SHP77 (cell line): ENCODE results near the gene MGP.

Experiments used
- DNase-seq, 2 experiments: peaks; one replicate each; lab custom pipeline; 2025; lab: John Stamatoyannopoulos, UW

Gene MGP

DNA sequence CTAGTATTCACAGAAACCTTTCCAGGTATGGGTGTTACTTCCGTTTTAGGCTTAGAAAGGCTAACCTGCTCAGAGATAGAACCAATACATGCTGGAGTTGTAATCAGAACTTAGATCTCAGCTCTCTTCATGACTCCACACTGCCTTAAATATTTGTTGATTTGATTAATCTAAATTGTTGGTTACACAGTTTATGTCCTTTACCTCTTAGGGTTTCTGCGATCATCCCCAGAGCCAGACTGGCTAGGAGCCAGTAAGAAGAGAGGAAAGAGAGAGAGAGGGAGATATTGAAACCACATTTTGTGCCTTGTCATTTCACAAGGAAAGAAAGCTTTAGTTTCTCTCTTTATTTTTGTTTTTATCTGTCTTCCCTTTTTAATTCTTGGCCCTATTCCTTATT, 16.8 kb upstream of the MGP start:
- DNase-seq, result no peak

DNA sequence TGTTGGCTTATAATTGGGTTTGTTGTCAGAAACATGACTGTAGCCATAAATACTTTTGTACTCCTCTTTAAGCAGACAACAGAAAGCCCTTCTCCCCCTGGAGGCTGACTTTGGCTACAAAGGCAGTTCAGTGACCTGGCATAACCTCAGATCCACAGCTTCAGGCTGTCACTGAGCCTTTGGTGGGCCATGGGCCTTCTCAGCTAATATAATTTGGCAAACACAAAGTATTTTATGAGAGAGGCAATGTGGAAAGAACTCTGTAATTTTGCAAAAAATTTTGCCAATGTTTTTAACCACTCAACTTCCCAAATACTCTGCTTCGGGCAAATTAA, 15.5 kb upstream of the MGP start:
- no peak for DNase-seq

DNA sequence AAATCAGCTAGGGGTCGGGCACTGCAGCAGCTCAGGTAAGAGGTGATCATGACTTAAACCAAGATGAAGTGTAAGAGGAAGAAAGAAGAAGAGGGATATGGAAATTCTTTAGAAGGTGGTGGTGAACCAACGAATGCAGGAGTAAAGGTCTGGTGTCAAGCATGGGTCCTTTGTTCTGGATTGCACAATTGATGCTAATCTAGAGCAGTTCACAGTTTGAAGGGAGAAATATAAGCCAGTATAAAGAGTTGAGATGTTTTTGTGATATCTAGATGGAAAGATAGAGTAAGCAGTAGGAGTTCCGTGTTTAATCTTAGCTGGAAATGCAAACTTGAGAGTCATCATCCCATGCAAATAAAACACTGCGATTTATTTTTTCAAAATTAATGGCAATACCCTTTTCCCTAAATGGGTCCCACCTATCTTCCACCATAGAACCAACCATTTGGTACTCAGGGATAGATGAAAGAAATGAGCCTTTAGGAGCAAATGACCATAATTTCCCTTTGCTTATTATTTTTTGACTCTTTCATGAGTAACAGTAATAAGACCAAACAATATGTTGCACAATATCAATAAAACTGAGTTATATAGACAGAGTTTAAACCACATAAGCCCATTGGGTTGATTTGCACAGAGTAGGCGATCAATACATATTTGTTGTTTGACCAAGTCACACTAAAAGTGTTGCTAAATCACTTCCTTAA, 15.0 kb upstream of the MGP start:
- DNase-seq, result no peak

DNA sequence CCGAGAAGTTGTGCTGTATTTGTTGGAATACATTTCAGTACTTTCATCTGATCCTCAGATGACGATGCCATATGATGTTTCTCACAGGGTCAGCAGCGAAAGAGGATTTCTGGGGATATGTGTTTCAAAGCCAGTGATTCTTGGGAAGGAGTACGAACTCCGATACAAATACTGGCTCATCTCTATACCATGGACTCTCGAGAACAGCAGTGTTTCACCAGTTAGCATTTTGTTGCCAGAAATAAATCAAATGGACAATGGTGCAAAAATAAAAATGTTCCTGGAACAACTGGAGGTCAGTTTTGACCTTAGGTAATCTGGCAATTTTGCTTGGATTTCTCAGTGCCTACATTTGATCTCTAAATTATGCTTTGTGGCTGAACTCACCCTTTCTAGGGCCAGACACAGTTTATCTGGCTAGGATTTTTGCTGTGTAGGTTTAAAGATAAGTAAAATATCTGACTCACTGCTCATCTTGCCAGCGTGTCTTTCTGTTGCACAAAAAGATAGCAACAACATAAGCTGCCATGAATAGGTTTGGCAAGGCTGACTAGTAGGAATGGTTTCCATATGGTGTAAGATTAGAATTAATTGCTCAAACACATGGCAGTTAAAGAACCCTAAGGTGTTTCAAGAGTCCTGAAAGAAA, 11.0 kb upstream of the MGP start:
- no peak for DNase-seq

DNA sequence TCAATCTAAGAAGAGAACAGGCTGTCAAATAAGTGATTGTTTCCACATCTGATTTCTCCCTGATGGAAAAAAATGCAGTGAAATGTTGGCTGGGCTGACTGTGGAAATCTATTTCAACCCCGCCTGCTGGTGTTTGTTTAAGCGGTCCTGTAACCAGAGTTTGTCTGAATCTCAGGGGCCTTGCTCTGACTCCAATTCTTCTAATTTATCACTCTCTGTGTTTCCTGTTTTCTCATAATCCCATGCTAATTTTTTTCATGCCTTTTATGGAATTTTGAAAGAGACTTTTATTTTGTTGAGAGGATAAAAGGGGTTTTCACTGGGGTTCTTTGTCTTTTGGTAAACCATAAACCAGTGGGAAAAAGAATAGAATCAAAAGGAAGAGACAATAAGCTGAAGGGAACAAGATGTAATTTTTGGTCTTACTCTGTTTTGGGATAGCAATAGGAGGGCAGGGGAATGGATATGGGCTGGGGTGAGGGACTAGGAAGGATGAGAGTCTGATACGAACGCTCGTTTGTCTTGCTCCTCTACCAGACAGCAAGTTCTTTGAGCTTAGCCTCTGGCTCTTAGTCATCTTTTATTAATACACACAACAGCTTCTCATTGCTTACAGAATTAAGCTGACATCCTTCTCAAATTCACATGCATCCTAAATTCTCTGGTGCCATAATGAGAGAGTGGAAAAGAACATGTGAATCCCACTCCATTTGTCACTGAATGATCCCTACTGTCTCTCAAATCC, 8.0 kb upstream of the MGP start:
- DNase-seq, result no peak

DNA sequence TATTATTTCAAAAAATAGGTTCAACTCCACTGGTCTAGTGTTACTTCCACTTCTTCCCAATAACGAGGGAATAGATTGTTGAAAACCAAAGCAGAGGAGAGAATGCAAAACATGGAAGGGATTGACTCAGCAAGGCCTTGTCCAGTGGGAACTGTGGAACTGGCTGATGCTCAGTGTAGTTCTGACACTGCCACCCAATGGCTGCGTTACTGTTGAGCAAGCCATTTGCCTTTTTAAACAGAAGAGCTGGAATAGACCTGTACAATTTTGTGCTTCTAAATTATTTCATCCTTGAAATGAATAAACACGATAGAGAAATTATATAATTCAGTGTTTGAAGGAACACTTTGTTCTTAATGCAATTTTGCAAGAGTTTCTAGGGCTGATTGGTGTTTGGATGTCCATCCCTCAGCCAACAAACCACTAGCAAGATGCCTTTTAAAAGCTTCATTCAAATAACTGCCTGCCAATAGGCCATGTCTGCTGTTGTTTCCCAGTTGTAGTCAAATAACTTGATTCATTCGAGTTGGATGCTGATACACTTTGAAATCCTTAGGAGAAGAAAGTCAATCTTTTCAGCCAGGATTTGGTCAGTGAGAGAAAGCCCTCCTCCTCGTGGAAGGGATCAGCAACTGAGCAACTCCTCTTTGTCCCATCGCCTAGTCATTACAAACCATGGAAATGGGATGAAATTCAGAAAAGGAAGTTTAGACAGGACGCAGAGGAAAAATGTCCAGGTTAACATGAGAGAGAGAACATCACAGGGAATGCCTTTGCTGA, 7.3 kb upstream of the MGP start:
- DNase-seq, result no peak

DNA sequence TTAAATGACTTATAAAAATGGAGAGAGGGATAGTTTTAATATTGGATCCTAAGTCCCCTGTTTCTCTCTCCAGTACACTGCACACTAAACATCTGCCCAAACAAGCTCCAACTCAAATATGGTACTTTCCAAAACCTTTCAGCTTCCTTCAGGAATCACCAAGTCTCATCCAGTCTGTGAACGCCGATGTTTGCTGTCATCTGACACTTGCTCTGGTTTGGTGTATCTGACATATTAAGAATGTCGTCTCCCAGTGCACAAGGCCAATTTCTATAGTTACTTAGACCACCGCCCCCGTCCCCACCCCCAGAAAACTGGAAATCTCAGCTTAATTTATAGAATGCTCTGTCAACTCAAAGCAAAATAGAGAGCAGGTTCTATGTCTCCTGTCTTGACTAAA, 5.0 kb upstream of the MGP start:
- DNase-seq, result no peak

DNA sequence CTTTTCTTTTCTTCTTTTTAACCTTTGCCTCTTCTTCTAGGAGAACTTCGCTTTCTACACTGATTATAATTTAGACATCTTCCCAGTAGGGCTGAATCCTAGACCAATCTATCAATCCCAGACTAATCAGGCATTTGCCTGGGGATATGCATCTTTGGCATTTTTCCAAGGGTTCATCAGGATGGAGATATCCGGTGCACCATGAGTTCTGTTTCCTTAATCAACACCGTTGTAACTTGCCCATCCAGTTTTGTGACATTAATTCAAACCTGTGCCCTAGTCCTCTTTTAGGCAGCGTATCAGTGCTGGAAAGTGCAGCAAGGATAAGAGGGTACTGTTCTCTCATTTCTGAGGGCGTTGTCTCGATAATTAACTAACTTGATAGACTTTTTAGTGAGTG, 617 bp upstream of the MGP start:
- DNase-seq, result no peak

DNA sequence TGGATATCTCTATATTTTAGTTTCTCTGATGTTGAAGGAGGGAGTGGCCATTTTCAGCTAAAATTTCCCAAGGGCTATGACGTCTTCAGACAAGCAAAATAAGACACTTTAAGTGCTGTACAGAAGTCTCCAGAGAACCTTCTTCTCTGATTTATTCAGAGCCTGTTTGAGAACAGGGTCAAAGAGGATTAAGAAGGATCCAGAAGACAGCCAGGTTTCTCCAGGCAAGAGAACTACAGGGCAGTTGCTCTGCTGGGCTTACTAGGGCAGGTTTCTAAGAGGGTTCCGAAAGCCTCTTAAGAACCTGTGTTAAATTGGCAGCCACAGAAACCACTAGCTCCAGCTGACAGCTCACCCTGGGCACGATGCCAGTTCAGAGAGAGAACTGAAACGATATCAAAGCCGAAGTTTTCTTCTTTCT, 1.2 kb downstream of the MGP start:
- no peak for DNase-seq

DNA sequence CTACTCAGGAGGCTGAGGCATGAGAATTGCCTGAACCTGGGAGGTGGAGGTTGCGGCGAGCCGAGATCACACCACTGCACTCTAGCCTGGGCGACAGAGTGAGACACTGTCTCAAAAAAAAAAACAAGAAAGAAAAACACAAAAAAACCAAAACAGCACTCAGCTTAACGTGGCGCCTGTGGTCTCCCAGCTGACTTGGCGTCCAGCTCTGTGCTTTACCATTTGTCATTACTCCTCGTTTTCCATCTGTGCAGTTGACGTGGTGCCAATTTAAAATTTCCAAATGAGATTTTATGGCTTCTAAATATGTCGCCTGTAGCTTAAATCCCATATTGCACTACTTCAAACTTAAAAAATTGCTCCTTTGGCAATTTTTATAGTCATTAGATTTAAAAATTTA, 2.0 kb downstream of the MGP start:
- DNase-seq, result no peak

DNA sequence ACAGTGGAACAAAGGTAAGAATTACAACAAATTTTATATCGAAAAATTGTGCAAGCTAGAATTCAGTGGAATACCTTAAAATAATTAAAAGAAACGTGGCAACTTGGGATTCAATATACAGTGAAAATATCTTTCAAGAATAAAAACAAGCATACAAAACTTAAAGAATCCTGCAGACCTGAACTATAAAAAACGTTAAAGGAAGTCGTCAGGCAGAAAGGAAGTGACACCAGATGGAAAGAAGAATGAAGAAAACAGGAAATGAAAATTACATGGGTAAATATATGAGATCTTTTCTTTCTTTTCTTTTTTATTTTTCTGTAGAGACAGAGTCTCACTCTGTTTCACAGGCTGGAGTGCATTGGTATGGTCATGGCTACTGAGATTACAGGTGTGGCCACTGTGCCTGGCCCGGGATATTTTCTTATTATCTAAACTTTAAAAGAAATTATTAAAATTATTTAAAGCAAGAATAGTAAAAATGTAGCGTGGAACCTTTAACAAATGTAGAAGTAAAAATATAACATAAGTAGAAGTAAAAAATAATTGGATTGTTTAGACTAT, 4.7 kb downstream of the MGP start:
- DNase-seq, result no peak

DNA sequence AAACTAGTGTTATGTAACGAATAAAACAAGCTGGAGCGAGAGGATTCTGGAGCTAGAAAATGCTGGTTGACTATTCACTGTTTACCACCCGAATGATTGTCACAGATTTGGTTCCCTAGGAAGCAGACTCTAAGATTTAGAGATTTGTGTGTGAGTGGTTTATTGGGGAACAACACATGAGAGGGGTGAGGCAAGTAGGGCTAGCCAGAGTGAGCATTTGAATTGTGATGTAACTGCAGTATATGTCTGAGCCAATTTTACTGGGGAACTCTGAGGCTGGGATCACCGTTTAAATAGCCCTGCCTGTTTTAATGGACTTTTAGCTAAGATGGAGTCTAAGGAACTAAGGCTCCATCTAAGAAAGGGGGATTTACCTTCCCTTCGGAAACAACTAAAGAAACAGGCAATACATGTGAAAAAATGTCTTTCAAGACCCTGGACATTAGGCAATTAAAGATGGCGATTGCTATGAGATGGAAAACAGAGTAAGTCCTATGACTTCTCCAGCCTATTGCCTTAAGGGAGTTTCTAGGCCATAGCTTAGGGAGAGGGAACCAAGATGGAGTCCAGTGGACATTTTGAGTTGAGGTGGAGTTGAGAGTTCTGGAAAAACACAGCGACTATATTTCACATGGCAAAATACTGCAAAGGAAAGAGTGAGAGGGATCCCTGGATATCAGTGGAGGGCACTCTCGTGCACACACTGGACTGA, 6.3 kb downstream of the MGP start:
- no peak for DNase-seq

DNA sequence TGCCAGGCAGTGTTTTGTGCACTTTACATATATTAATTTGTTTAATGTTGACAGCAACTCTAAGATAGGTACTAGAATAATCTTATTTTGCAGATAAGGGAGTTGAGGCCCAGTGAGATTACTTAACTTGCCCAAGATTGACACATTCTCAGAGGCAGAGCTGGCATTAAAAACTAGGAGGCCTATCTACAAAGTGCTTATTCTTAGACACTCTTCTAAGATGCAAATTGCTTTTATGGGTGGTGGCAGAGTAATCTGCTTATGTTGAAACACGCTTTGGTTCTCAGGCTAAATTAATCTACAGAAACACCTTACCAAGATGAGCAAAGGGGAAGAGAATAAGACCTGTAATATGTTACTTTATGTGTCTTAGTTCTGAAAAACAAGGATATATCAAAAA, 7.2 kb downstream of the MGP start:
- no peak for DNase-seq

DNA sequence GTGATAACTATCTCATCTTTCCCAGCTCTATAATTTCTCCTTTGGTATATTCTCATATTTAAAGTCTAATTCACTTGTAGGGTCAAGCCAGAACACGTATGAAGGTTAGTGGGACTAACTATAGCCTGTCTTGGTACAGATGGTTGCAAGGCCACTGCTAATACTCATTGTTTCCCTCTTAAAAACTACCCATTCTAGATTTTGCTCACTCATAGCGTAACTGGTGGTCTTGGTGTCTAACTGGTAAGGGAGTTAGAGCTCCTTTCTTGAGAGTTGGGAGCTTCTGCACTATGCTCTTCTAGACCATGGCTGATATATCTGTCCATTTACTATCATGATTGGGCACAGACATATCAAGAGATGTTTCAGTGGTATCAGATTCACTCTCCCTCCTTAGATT, 8.8 kb downstream of the MGP start:
- no peak for DNase-seq

DNA sequence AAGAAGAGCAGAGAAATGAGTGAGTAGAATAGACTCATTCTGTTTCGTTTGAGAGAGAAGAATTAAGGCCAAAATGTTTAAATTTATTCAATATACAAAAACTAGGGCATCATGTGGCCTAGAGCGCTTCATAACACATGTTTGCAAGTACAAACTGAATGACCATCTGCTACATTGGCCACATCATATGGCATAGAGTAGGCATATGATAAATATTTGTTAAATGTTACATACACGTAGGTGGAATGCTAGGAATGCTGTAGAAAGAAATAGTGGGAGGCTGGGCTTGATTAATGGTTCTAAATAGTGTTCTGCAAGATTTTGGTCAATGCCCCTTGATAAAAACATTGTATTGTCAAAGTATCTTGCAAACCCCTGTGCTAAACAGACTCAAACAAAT, 10.8 kb downstream of the MGP start:
- DNase-seq, result no peak

DNA sequence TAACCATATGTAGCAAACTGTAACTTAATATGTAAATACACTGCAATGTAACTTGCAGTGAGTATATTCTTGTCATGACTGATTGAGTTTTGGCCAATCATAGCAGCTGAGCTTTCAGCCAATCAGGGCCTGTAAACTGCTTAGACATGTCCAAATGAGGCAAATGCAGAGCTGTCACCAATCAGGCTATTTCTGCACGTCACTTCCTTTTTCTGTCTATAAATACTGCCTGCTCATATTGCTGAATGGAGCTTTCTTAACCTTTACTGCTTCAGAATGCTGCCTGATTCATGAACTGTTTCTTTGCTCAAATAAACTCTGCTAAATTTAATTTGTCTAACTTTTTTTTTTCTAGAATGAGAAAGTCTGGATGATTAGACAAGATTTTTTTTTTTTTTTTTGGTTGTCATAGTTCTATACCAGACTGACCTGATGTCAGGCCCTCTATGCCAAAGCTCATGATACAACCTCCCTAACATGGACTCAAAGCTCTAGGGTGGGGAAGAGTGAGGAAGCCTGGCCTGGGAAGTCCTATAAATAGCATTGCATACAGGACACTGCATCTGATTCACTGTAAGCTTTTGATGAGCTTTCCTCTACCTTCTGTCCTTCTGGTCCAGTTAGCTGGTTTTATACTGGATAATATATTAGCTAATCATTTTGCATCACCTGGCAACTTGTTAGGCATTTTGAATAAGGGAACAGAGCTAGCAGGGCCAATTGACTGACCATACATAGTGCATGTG, 12.0 kb downstream of the MGP start:
- no peak for DNase-seq

DNA sequence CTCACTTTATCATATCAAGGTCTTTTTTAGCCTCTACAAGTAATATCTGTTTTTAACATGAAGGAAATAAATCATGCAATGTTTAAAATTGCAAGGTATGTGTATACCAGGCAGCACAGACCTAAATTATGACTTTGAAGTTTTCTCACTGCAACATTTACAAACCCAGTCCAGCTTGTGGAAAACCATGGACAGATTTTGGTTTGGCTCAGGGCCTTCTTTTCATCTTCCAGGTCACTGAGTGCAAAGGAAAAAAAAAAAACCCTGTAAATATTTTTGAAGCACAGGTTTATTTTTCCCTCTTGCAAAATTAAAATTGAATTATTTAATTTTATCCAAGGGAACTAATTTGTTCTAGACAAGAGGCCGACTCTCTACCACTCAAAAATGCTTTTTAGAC, 13.8 kb downstream of the MGP start:
- DNase-seq, result no peak

DNA sequence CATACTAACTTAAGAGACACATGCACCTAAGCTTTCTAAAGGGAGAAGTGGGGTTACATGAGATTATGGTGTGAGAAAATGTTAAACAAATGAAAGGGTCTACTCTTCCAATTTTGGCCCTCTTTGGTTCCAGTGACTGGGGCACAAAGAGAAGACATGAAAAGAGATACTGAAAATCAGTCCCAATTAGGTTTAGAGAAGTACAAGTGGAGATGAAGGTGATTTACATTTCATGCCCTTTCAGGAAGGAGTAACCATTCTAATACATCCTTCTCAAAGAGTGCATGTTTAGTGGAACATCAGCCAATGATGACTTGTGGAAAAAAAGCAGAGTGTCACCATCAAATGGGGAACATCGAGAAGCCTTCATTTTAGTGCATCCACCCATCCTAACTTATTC, 14.4 kb downstream of the MGP start:
- DNase-seq, result no peak

DNA sequence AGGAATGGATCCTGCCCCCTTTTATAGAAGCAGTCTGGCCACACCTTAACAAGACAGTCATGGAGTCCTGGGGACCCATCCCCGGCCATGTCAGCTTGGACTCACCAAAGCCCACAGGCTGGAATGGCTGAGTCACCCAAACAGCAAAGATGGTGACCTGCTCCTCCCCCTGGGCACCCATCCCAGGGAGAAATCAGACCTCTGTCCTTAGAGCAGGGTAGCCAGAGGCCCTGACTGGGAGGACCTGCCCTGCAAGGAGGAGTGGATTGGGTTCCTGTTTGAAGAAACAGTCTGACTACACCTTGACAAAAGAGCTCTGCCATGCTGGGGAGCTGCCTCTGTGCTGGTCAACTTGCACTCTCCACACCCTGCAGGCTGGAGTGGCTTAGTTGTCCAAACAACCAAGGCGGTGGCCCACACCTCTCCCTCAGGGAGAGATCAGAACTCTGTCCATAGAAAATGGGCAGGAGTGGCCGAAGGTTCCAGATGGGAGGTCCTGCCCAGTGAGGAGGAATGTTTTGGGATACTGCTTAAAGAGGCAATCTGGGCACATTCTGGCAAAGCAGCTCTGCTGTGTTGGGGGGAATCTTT, 16.6 kb downstream of the MGP start:
- no peak for DNase-seq

DNA sequence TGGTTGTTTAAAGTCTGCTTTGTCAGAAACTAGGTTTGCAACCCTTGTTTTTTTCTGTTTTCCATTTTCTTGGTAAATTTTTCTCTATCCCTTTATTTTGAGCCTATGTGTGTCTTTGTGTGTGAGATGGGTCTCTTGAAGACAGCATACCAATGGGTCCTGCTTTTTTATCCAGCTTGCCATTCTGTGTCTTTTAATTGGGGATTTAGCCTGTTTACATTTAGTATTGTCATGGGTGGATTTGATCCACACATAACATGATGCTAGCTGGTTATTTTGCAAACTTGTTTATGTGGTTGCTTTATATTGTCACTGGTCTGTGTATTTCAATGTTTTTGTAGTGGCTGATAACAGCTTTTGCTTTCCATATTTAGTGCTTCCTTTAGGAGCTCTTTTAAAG, 25.2 kb downstream of the MGP start:
- DNase-seq, result no peak

DNA sequence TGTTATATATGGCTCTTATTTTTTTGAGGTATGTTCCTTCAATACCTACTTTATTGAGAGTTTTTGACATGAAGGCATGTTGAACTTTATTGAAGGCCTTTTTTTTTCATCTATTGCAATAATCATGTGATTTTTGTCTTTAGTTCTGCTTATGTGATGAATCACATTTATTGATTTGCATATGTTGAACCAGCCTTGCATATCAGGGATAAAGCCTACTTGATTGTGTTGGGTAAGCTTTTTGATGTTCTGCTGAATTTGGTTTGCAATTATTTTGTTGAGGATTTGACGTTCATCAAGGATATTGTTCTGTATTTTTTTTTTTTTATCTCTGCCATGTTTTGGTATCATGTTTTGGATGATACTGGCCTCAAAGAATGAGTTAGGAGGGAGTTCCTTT, 27.1 kb downstream of the MGP start:
- no peak for DNase-seq
